Skeletal muscle tissue (tissue), 4 donors: ENCODE results near the gene ASF1A. TPM values are rescaled to one million over a fixed set of nuclear protein-coding genes. Genes with fewer than 3 reads are reported as not detected.
"Not testable (repeated sequence)": the region's sequence is repeated elsewhere in the genome, so short reads cannot be mapped to it uniquely, and the experiment has no call there.

Source experiments
- H3K27ac ChIP-seq: one replicate; pipeline ENCODE4 v1.7.0; 2013; ENCODE audit warnings: mild to moderate bottlenecking, low read depth, low read length, inconsistent platforms
- H3K27me3 ChIP-seq, 3 donors: one replicate each; pipeline ENCODE4 v1.7.0; 2013; ENCODE audit warnings: low read length in 3 of 3; ENCODE audit not compliant: control insufficient read depth in 3 of 3, insufficient read depth in 3 of 3
- H3K36me3 ChIP-seq, 3 donors: one replicate each; pipeline ENCODE4 v1.7.0; 2013; ENCODE audit warnings: low read length in 3 of 3; ENCODE audit not compliant: control insufficient read depth in 3 of 3, insufficient read depth in 3 of 3
- H3K4me1 ChIP-seq, 3 donors: one replicate each; pipeline ENCODE4 v1.7.0; 2013; ENCODE audit warnings: low read length in 3 of 3, mild to moderate bottlenecking in 3 of 3; ENCODE audit not compliant: control insufficient read depth in 3 of 3, insufficient read depth in 3 of 3
- H3K4me3 ChIP-seq, 3 donors: one replicate each; pipeline ENCODE4 v1.7.0; 2013; ENCODE audit warnings: low read length in 3 of 3
- H3K9ac ChIP-seq, 3 donors: one replicate each; pipeline ENCODE4 v1.7.0; 2013; ENCODE audit warnings: low read length in 3 of 3, mild to moderate bottlenecking in 3 of 3, moderate library complexity in 2 of 3, low read depth in 1 of 3
- H3K9me3 ChIP-seq, 3 donors: one replicate each; pipeline ENCODE4 v1.7.0; 2013; ENCODE audit warnings: low read length in 3 of 3; ENCODE audit not compliant: control insufficient read depth in 3 of 3
- total RNA-seq: library from RNA; depleted of rRNA; stranded (reverse); fragments of >200 nt; gene quantifications from one replicate; pipeline ENCODE4 v1.2.3, GENCODE V29; 2014
- donor health status: Osteomylitis.

The ASF1A gene
- total RNA-seq, 1 donor from 2014 or later = 11.5 TPM

DNA sequence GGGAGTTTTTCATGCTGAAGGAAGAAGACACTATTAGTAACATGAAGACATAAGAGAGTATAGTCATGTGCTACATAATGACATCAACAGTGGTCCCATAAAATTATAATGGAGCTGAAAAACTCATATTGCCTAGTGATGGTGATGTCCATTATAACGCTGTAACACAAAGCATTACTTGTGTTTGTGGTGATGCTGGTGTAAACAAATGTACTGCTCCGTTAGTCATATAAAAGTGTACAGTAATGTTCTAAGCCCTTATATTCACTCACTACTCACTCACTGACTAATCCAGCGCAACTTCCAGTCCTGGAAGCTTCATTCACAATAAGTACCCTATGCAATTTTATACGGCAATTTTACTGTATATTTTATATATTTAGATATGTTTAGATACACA is 26.8 kb upstream of the ASF1A start:
- Histone ChIP-seq H3K27me3 (no peaks in the 10 kb centered on the region), H3K4me1 (peaks cover 1 to 23% (median 12%) of the 10 kb centered on the region in 3 donors), H3K36me3 (no peaks in the 10 kb centered on the region), H3K4me3 (no peak overlapping the region), H3K27ac (no peak overlapping the region), H3K9me3 (no peaks in the 10 kb centered on the region), H3K9ac (no peak overlapping the region)

DNA sequence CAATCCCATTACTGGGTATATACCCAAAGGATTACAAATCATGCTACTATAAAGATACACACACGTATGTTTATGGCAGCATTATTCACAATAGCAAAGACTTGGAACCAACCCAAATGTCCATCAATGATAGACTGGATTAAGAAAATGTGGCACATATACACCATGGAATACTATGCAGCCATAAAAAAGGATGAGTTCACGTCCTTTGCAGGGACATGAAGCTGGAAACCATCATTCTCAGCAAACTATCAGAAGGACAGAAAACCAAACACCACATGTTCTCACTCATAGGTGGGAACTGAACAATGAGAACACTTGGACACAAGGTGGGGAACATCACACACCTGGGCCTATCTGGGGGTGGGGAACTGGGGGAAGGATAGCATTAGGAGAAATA is 25.1 kb upstream of the ASF1A start:
- not testable (repeated sequence) for H3K27me3 ChIP-seq, H3K4me3 ChIP-seq, H3K9ac ChIP-seq, H3K36me3 ChIP-seq, H3K27ac ChIP-seq, H3K9me3 ChIP-seq
- H3K4me1 ChIP-seq = peaks cover 0 to 14% (median 9%) of the 10 kb centered on the region in 3 donors

DNA sequence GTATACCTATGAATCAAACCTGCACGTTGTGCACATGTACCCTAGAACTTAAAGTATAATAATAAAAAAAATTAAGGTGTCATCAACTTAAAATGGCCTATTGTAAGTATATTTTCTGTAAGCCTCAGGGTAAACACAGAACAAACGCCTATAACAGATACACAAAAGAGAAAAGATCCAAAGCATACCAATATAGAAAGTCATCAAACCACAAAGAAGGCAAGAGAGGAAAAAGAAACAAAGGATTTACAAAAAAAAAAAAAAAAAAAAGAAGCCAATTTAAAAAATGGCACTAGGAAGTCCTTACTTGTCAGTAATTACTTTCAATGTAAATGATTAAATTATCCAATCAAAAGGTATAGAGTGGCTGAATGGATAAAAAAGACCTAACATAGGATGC is 24.6 kb upstream of the ASF1A start:
- Histone ChIP-seq H3K36me3 (no peaks in the 10 kb centered on the region), H3K4me1 (peaks cover 0 to 12% (median 8%) of the 10 kb centered on the region in 3 donors), H3K9me3 (no peaks in the 10 kb centered on the region), H3K9ac (no peak overlapping the region), H3K4me3 (no peak overlapping the region), H3K27ac (no peak overlapping the region), H3K27me3 (no peaks in the 10 kb centered on the region)

DNA sequence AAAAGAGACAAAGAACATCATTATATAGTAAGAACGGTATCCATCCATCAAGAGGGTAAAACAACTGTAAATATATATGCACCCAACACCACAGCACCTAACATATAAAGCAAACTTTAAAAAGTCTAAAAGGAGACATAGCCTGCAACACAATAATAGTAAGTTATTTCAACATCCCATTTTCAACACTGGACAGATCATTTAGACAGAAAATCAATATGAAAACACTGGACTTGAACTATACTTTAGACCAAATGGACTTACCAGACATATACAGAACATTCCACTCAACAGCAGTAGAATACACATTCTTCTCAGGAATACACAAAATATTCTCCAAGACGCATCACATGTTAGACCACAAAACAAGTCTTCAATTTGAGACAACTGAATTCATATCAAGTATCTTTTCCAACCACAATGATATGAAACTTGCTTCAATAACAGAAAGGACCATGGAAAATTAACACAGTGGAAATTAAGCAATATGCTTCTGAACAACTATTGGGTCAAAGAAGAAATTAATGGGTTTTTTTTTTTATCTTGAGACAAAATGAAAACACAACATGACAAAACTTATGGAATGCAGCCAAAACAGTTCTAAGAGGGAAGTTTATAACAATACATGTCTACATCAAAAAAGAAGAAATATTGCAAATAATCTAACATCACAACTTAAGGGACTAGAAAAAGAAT is 23.9 kb upstream of the ASF1A start:
- Histone ChIP-seq H3K36me3 (no peaks in the 10 kb centered on the region), H3K9me3 (no peaks in the 10 kb centered on the region), H3K4me3 (no peak overlapping the region), H3K27ac (no peak overlapping the region), H3K9ac (no peak overlapping the region), H3K27me3 (no peaks in the 10 kb centered on the region), H3K4me1 (peaks cover 0 to 5% (median 3%) of the 10 kb centered on the region in 3 donors)

DNA sequence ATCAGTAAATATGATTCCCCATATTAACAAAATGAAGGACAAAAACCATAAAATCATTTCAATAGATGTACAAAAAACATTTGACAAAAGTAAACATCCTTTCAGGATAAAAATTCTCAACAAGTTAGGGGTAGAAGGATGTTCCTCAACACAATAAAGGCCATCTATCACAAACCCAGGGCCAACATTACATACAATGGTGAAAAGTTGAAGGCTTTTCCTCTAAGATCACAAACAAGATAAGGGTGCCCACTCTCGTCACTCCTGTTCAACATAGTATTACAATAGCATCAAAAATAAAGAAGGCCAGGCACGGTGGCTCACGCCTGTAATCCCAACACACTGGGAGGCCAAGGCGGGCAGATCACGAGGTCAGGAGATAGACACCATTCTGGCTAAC is 22.6 kb upstream of the ASF1A start:
- H3K36me3 ChIP-seq = no peaks in the 10 kb centered on the region
- H3K4me3 ChIP-seq = no peak overlapping the region
- H3K9me3 ChIP-seq = no peaks in the 10 kb centered on the region
- H3K9ac ChIP-seq = no peak overlapping the region
- H3K27ac ChIP-seq = no peak overlapping the region
- H3K4me1 ChIP-seq = no peaks in the 10 kb centered on the region
- H3K27me3 ChIP-seq = no peaks in the 10 kb centered on the region

DNA sequence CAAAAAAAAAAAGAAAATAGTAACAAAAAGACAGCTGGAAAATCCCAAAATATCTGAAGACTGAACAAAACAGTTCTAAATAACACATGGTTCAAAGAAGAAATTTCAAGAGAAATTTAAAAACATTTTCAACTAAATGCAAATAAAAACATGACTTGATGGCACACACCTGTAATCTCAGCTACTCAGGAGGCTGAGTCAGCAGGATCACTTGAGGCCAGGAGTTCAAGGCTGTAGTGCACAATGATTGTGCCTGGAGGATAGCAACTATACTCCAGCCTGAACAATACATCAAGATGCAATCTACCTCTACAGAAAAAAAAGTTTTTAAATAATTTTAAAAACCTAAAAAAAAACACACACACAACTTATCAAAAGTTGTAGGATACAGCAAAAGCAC is 21.6 kb upstream of the ASF1A start:
- Histone ChIP-seq H3K36me3 (no peaks in the 10 kb centered on the region), H3K9me3 (no peaks in the 10 kb centered on the region), H3K27me3 (no peaks in the 10 kb centered on the region), H3K4me3 (no peak overlapping the region), H3K4me1 (no peaks in the 10 kb centered on the region), H3K27ac (no peak overlapping the region), H3K9ac (no peak overlapping the region)

DNA sequence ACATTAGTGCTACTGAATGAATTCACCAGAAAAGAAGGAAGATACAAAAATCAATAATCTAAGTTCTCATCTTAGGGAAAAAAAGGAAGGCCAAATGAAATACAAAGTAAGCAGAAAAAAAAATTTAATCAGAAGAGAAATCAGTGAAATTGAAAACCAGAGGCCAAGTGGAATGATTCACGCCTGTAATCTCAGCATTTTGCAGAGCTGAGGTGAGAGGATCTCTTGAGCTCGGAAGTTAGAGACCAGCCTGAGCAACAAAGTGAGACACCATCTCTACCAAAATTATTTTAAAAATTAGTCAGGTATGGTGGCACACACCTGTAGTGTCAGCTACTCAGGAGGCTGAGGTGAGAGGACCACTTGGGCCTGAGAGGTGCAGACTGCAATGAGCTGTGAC is 21.2 kb upstream of the ASF1A start:
- H3K9ac ChIP-seq = no peak overlapping the region
- no peak overlapping the region for H3K4me3 ChIP-seq
- no peaks in the 10 kb centered on the region for H3K36me3 ChIP-seq
- H3K27ac ChIP-seq = no peak overlapping the region
- no peaks in the 10 kb centered on the region for H3K27me3 ChIP-seq
- H3K4me1 ChIP-seq = no peaks in the 10 kb centered on the region
- H3K9me3 ChIP-seq = no peaks in the 10 kb centered on the region

DNA sequence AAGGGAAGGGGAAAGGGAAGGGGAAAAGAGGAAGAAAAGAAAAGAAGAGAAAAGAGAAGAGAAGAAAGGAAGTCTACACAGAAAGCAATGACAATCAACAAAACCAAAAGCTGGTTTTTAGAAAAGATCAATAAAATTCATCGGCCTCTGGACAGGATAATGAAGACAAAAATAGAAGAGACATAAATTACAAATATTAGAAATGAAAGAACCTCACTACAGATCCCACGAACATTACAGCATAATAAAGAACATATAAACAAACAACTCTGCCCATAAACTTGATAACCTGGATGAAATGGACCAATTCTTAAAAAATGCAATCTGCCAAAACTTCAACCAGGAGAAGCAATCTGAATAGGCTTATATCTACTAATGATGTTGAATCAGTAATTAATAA is 20.7 kb upstream of the ASF1A start:
- no peaks in the 10 kb centered on the region for H3K36me3 ChIP-seq
- no peak overlapping the region for H3K4me3 ChIP-seq
- H3K9ac ChIP-seq = no peak overlapping the region
- no peak overlapping the region for H3K27ac ChIP-seq
- no peaks in the 10 kb centered on the region for H3K9me3 ChIP-seq
- H3K4me1 ChIP-seq = no peaks in the 10 kb centered on the region
- H3K27me3 ChIP-seq = no peaks in the 10 kb centered on the region

DNA sequence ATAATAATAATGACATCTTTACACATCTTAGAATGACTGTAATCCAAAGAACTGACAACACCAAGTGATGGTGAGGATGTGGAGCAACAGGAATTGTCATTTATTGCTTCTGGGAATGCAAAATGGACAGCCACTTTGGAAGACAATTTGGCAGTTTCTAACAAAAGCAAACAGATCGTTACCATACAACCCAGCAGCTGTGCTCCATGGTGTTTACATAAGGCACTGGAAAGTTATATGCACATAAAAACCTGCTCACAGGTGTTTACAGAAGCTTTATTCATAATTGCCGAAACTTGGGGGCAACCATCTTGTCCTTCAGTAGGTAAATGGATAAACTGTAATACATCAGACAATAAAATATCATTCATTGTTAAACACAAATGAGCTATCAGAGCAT is 18.3 kb upstream of the ASF1A start:
- no peaks in the 10 kb centered on the region for H3K9me3 ChIP-seq
- H3K27me3 ChIP-seq = no peaks in the 10 kb centered on the region
- H3K9ac ChIP-seq = no peak overlapping the region
- H3K4me3 ChIP-seq = no peak overlapping the region
- H3K27ac ChIP-seq = no peak overlapping the region
- H3K36me3 ChIP-seq = no peaks in the 10 kb centered on the region
- no peaks in the 10 kb centered on the region for H3K4me1 ChIP-seq

DNA sequence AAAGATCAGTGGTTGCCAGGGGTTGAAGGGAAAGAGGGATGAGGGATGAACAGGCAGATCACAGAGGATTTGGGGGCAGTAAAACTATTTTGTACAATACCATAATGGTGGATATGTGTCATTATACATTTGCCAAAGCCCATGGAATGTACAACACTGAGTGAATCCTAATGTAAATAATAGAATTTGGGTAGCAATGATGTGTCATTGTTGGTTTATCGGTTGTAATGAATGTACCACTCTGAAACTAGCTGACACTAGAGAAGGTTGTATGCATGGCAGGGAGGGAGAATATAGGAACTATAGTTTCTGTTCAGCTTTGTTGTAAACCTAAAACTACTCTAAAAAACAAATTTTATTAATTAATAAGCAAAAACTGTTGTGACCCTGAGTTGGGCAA is 17.8 kb upstream of the ASF1A start:
- H3K27ac ChIP-seq = no peak overlapping the region
- H3K4me3 ChIP-seq = no peak overlapping the region
- H3K9ac ChIP-seq = no peak overlapping the region
- no peaks in the 10 kb centered on the region for H3K9me3 ChIP-seq
- no peaks in the 10 kb centered on the region for H3K27me3 ChIP-seq
- no peaks in the 10 kb centered on the region for H3K36me3 ChIP-seq
- no peaks in the 10 kb centered on the region for H3K4me1 ChIP-seq
